K562 (cell line): ENCODE measurements around the gene HOXB5.

Experiments used
- ARID2 ChIP-seq: fragments of 450-650 bp; IDR thresholded peaks from 2 replicates; pipeline ENCODE4 v1.6.1; 2017; ENCODE audit warnings: antibody characterized with exemption, mild to moderate bottlenecking
- ARID3B ChIP-seq: fragments of 250-450 bp; sonication (Bioruptor Pico); IDR thresholded peaks from 2 replicates; pipeline ENCODE4 v1.4.0; 2020; ENCODE audit warnings: borderline replicate concordance
- EZH2 ChIP-seq: IDR thresholded peaks from 2 replicates; pipeline ENCODE4 v1.6.1; 2012; ENCODE audit warnings: low read depth, mild to moderate bottlenecking, inconsistent platforms, low read length, borderline replicate concordance
- USF2 ChIP-seq: sonication (generic); formaldehyde crosslinking; IDR thresholded peaks from 2 replicates; pipeline ENCODE4 v1.5.0; 2020; ENCODE audit warnings: missing genetic modification reagents

DNA sequence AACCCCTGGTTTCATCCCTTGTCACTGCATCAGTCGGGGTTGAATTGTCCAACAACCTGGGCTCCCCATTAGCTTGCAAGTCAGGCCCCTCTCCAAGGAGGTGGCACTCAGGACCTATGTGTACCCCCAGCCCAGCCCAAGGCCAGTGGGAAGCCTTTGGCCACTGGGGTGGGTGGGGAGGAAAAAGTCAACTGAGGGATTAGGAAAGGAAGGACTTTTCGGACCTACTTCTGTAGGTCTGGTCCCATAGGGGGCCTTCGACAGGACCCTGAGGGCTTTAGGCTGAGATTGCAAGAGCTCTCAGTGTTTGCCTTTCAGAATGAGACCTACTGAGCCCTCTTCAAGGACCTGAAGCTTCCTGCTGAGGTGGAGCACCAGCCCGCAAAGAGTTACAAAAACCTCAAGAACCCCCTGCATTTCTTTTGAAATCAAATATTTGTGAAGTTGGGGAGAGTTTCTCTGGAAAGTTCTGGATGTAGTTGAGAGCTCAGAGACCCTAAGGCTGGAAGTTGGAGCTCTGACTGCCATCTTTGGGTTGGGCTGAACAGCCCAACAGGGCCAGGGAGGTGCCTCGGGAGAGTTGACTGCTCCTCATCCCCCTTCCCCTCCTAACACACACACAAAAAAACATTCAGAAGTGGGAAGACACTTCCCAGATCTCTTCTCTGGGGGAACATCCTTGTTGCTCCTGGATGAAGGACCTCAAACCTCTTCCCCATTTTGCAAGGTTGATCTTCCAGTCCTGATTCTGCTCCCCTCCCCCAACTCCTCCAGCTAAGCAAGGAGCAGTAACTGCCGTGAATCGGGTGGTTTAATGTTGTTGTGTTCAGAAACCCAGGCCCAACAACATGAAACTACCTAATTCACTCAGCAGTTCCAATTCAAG, 38.4 kb upstream of the HOXB5 start:
- TF ChIP-seq ARID3B (CRISPR knock-in tag): no peak
- no peak for TF ChIP-seq USF2
- TF ChIP-seq EZH2: no peak
- no peak for TF ChIP-seq ARID2
